ENCODE data around the gene MIOS.

Gene MIOS

GRCh38 chr7:7554021-7554432, 12.7 kb upstream of the MIOS start:
- peaks cover 6% of the 10 kb centered on the region for H3K4me1 ChIP-seq (ENCODE audit: insufficient read depth, low read length, severe bottlenecking)
- H3F3A ChIP-seq (ENCODE audit: insufficient read depth, low read length), result no peaks in the 10 kb centered on the region
- H3K4me2 ChIP-seq (ENCODE audit: low read length), result no peak overlapping the region
- H4K20me1 ChIP-seq (ENCODE audit: insufficient read depth, low read length), result no peaks in the 10 kb centered on the region
- H3K79me2 ChIP-seq (ENCODE audit: insufficient read depth, low read length), result no peaks in the 10 kb centered on the region
- no peaks in the 10 kb centered on the region for H3K36me3 ChIP-seq (ENCODE audit: insufficient read depth, low read length)
- no peak overlapping the region for H2AFZ ChIP-seq (ENCODE audit: low read length)
- no peak overlapping the region for H3K27ac ChIP-seq (ENCODE audit: low read depth, low read length, poor library complexity, severe bottlenecking)
- H3K4me3 ChIP-seq (ENCODE audit: low read depth, low read length, poor library complexity, severe bottlenecking), result no peak overlapping the region
- no peak overlapping the region for H3K9ac ChIP-seq (ENCODE audit: low read length)
- no peaks in the 10 kb centered on the region for H3K9me2 ChIP-seq (ENCODE audit: low read depth, low read length)
- TF ChIP-seq EZH2 (IDR thresholded peaks at IDR 0.05; ENCODE audit: borderline replicate concordance, low read length), result no peak
- no peak for TF ChIP-seq CTCF (IDR thresholded peaks at IDR 0.05; ENCODE audit: low read length)
- no peaks in the 10 kb centered on the region for H3K9me3 ChIP-seq (ENCODE audit: low read length)
- H3K27me3 ChIP-seq (ENCODE audit: insufficient read depth, low read length), result no peaks in the 10 kb centered on the region

GRCh38 chr7:7554649-7555575, 11.8 kb upstream of the MIOS start:
- no peak overlapping the region for H3K9ac ChIP-seq (ENCODE audit: low read length)
- H3K27ac ChIP-seq (ENCODE audit: low read depth, low read length, poor library complexity, severe bottlenecking), result no peak overlapping the region
- H3K36me3 ChIP-seq (ENCODE audit: insufficient read depth, low read length), result no peaks in the 10 kb centered on the region
- TF ChIP-seq CTCF (IDR thresholded peaks at IDR 0.05; ENCODE audit: low read length), result no peak
- TF ChIP-seq EZH2 (IDR thresholded peaks at IDR 0.05; ENCODE audit: borderline replicate concordance, low read length), result no peak
- H2AFZ ChIP-seq (ENCODE audit: low read length), result no peak overlapping the region
- H3K4me3 ChIP-seq (ENCODE audit: low read depth, low read length, poor library complexity, severe bottlenecking), result no peak overlapping the region
- H3K79me2 ChIP-seq (ENCODE audit: insufficient read depth, low read length), result no peaks in the 10 kb centered on the region
- H3K9me3 ChIP-seq (ENCODE audit: low read length), result no peaks in the 10 kb centered on the region
- H4K20me1 ChIP-seq (ENCODE audit: insufficient read depth, low read length), result no peaks in the 10 kb centered on the region
- no peak overlapping the region for H3K4me2 ChIP-seq (ENCODE audit: low read length)
- H3K4me1 ChIP-seq (ENCODE audit: insufficient read depth, low read length, severe bottlenecking), result peaks cover 6% of the 10 kb centered on the region
- H3F3A ChIP-seq (ENCODE audit: insufficient read depth, low read length), result no peaks in the 10 kb centered on the region
- no peaks in the 10 kb centered on the region for H3K9me2 ChIP-seq (ENCODE audit: low read depth, low read length)
- H3K27me3 ChIP-seq (ENCODE audit: insufficient read depth, low read length), result no peaks in the 10 kb centered on the region

GRCh38 chr7:7556852-7557251, 9.8 kb upstream of the MIOS start:
- H3K4me2 ChIP-seq (ENCODE audit: low read length), result no peak overlapping the region
- no peak overlapping the region for H3K4me3 ChIP-seq (ENCODE audit: low read depth, low read length, poor library complexity, severe bottlenecking)
- no peak overlapping the region for H2AFZ ChIP-seq (ENCODE audit: low read length)
- TF ChIP-seq CTCF (IDR thresholded peaks at IDR 0.05; ENCODE audit: low read length), result no peak
- TF ChIP-seq EZH2 (IDR thresholded peaks at IDR 0.05; ENCODE audit: borderline replicate concordance, low read length), result no peak
- no peak overlapping the region for H3K27ac ChIP-seq (ENCODE audit: low read depth, low read length, poor library complexity, severe bottlenecking)
- H3K27me3 ChIP-seq (ENCODE audit: insufficient read depth, low read length), result no peaks in the 10 kb centered on the region
- no peaks in the 10 kb centered on the region for H3K79me2 ChIP-seq (ENCODE audit: insufficient read depth, low read length)
- H3K9me3 ChIP-seq (ENCODE audit: low read length), result no peaks in the 10 kb centered on the region
- no peaks in the 10 kb centered on the region for H3F3A ChIP-seq (ENCODE audit: insufficient read depth, low read length)
- no peak overlapping the region for H3K9ac ChIP-seq (ENCODE audit: low read length)
- H4K20me1 ChIP-seq (ENCODE audit: insufficient read depth, low read length), result no peaks in the 10 kb centered on the region
- no peaks in the 10 kb centered on the region for H3K36me3 ChIP-seq (ENCODE audit: insufficient read depth, low read length)
- H3K9me2 ChIP-seq (ENCODE audit: low read depth, low read length), result no peaks in the 10 kb centered on the region
- peaks cover 6% of the 10 kb centered on the region for H3K4me1 ChIP-seq (ENCODE audit: insufficient read depth, low read length, severe bottlenecking)
